Muscle of leg (tissue), 11 donors: Measurements from ENCODE around the gene SYNPR. TPM values are rescaled to one million over a fixed set of nuclear protein-coding genes. Genes with fewer than 3 reads are reported as not detected.
A peak's percentile ranks its signal among the peaks of the same experiment; 100 is the strongest.

ENCODE experiments used
- DNase-seq: peaks from one replicate; pipeline ENCODE4 v3.0.0; 2013
- H3K27ac ChIP-seq: one replicate; pipeline ENCODE4 v1.5.1; 2013; ENCODE audit warnings: mild to moderate bottlenecking, low read length, control low read depth
- H3K27me3 ChIP-seq: one replicate; pipeline ENCODE4 v1.6.1; 2013; ENCODE audit warnings: low read length; ENCODE audit not compliant: control insufficient read depth, insufficient read depth
- H3K36me3 ChIP-seq: one replicate; pipeline ENCODE4 v1.6.1; 2013; ENCODE audit warnings: low read length; ENCODE audit not compliant: control insufficient read depth, insufficient read depth
- H3K4me1 ChIP-seq: one replicate; pipeline ENCODE4 v1.6.1; 2013; ENCODE audit warnings: low read length; ENCODE audit not compliant: control insufficient read depth, insufficient read depth
- H3K4me3 ChIP-seq: one replicate; pipeline ENCODE4 v1.5.1; 2013; ENCODE audit warnings: low read length, control low read depth
- H3K9me3 ChIP-seq: replicated peaks from 2 replicates; pipeline ENCODE4 v1.6.1; 2013; ENCODE audit warnings: low read depth, low read length; ENCODE audit not compliant: control insufficient read depth
- WGBS: methylation state at CpG from one replicate; pipeline ENCODE4 v1.1.5; 2013; ENCODE audit warnings: missing lambda C conversion rate; ENCODE audit not compliant: insufficient coverage; 5-methylcytosine and 5-hydroxymethylcytosine counted together
- polyA plus RNA-seq, 8 donors: library from polyadenylated mRNA; unstranded; fragments of 120-200 nt; gene quantifications; one replicate each; pipeline versions ENCODE4 v1.2.1 to v1.2.3, GENCODE V29; 2013; ENCODE audit warnings: inconsistent platforms in 1 of 8, low replicate concordance in 1 of 8; ENCODE audit not compliant: insufficient read length in 8 of 8, insufficient read depth in 1 of 8
- total RNA-seq: library from RNA; stranded (reverse); fragments of 120-200 nt; gene quantifications from one replicate; pipeline ENCODE4 v1.2.4, GENCODE V29; 2013

The SYNPR gene
- total and polyA plus RNA-seq, 9 donors: 0.04 TPM; not detected in 8

- Histone ChIP-seq H3K36me3 (no peaks in the 10 kb centered on the region), H3K27ac (no peak overlapping the region), H3K27me3 (no peaks in the 10 kb centered on the region), H3K9me3 (no peaks in the 10 kb centered on the region), H3K4me3 (no peak overlapping the region), H3K4me1 (no peaks in the 10 kb centered on the region)
- WGBS: no CpG with 5 or more reads among the region's 5 CpGs
- no peak for DNase-seq
These were observed 87.6 kb downstream of the SYNPR start for GRCh38 chr3:63365671-63366070.

- no peaks in the 10 kb centered on the region for H3K27me3 ChIP-seq
- WGBS: no CpG with 5 or more reads among the region's 1 CpG
- DNase-seq: no peak
These were observed 92.0 kb downstream of the SYNPR start for GRCh38 chr3:63370094-63370493.

GRCh38 chr3:63383040-63383439 is 104.9 kb downstream of the SYNPR start:
- Histone ChIP-seq H3K4me1 (no peaks in the 10 kb centered on the region), H3K9me3 (no peaks in the 10 kb centered on the region), H3K4me3 (no peak overlapping the region), H3K27ac (no peak overlapping the region), H3K27me3 (no peaks in the 10 kb centered on the region), H3K36me3 (no peaks in the 10 kb centered on the region)
- no peak for DNase-seq
- no CpG with 5 or more reads among the region's 2 CpGs for WGBS

More at GRCh38 chr3:63370094-63370493, 92.0 kb downstream of the SYNPR start:
- H3K4me1 ChIP-seq: no peaks in the 10 kb centered on the region
- no peak overlapping the region for H3K27ac ChIP-seq
- H3K4me3 ChIP-seq: no peak overlapping the region
- H3K36me3 ChIP-seq: no peaks in the 10 kb centered on the region
- H3K9me3 ChIP-seq: no peaks in the 10 kb centered on the region

- Histone ChIP-seq H3K4me1 (no peaks in the 10 kb centered on the region), H3K27ac (no peak overlapping the region), H3K9me3 (no peaks in the 10 kb centered on the region), H3K27me3 (no peaks in the 10 kb centered on the region), H3K4me3 (no peak overlapping the region), H3K36me3 (no peaks in the 10 kb centered on the region)
- no peak for DNase-seq
- WGBS: no CpG with 5 or more reads among the region's 3 CpGs
These were observed 106.3 kb downstream of the SYNPR start for GRCh38 chr3:63384382-63384781.

- Histone ChIP-seq H3K4me3 (no peak overlapping the region), H3K27ac (no peak overlapping the region), H3K36me3 (no peaks in the 10 kb centered on the region), H3K4me1 (no peaks in the 10 kb centered on the region), H3K9me3 (no peaks in the 10 kb centered on the region), H3K27me3 (no peaks in the 10 kb centered on the region)
- DNase-seq: no peak
- 61% methylated on average over 2 of the region's 3 CpGs for WGBS
These were observed 107.5 kb downstream of the SYNPR start for GRCh38 chr3:63385629-63386028.

GRCh38 chr3:63386568-63386967 is 108.5 kb downstream of the SYNPR start:
- Histone ChIP-seq H3K9me3 (no peaks in the 10 kb centered on the region), H3K4me1 (no peaks in the 10 kb centered on the region), H3K27me3 (no peaks in the 10 kb centered on the region), H3K4me3 (no peak overlapping the region), H3K36me3 (no peaks in the 10 kb centered on the region), H3K27ac (no peak overlapping the region)
- DNase-seq: no peak
- WGBS: 21% methylated on average over 2 of the region's 4 CpGs

GRCh38 chr3:63387568-63387967 is 109.5 kb downstream of the SYNPR start:
- 88% methylated on average over 3 of the region's 3 CpGs for WGBS
- DNase-seq: no peak
- no peak overlapping the region for H3K27ac ChIP-seq
- no peaks in the 10 kb centered on the region for H3K27me3 ChIP-seq
- no peaks in the 10 kb centered on the region for H3K9me3 ChIP-seq
- no peaks in the 10 kb centered on the region for H3K36me3 ChIP-seq
- no peaks in the 10 kb centered on the region for H3K4me1 ChIP-seq
- H3K4me3 ChIP-seq: no peak overlapping the region

- no peaks in the 10 kb centered on the region for H3K9me3 ChIP-seq
- no peak overlapping the region for H3K27ac ChIP-seq
- no peaks in the 10 kb centered on the region for H3K4me1 ChIP-seq
- no peak overlapping the region for H3K4me3 ChIP-seq
- peak; percentile 18 for DNase-seq
- H3K27me3 ChIP-seq: no peaks in the 10 kb centered on the region
- no peaks in the 10 kb centered on the region for H3K36me3 ChIP-seq
- 53% methylated on average over 3 of the region's 5 CpGs for WGBS
These were observed 112.7 kb downstream of the SYNPR start for GRCh38 chr3:63390710-63391230.

- no CpG with 5 or more reads among the region's 4 CpGs for WGBS
These were observed 117.9 kb downstream of the SYNPR start for GRCh38 chr3:63395960-63396359.

GRCh38 chr3:63400246-63400860 is 122.2 kb downstream of the SYNPR start:
- Histone ChIP-seq H3K36me3 (no peaks in the 10 kb centered on the region), H3K27ac (no peak overlapping the region), H3K4me3 (no peak overlapping the region), H3K9me3 (no peaks in the 10 kb centered on the region), H3K4me1 (no peaks in the 10 kb centered on the region), H3K27me3 (no peaks in the 10 kb centered on the region)
- 21% methylated on average over 2 of the region's 6 CpGs for WGBS
- no peak for DNase-seq

More at GRCh38 chr3:63395960-63396359, 117.9 kb downstream of the SYNPR start:
- Histone ChIP-seq H3K36me3 (no peaks in the 10 kb centered on the region), H3K4me3 (no peak overlapping the region), H3K27ac (no peak overlapping the region), H3K4me1 (no peaks in the 10 kb centered on the region), H3K9me3 (no peaks in the 10 kb centered on the region), H3K27me3 (no peaks in the 10 kb centered on the region)
- DNase-seq: no peak

- no peaks in the 10 kb centered on the region for H3K36me3 ChIP-seq
- WGBS: no CpG with 5 or more reads among the region's 3 CpGs
- no peak for DNase-seq
- no peaks in the 10 kb centered on the region for H3K27me3 ChIP-seq
- no peaks in the 10 kb centered on the region for H3K9me3 ChIP-seq
- no peak overlapping the region for H3K27ac ChIP-seq
- H3K4me1 ChIP-seq: no peaks in the 10 kb centered on the region
- no peak overlapping the region for H3K4me3 ChIP-seq
These were observed 127.8 kb downstream of the SYNPR start for GRCh38 chr3:63405882-63406281.
